Measurements from ENCODE around the gene OLFM2. TPM values are rescaled to one million over a fixed set of nuclear protein-coding genes. Genes with fewer than 3 reads are reported as not detected.
A peak's percentile ranks its signal among the peaks of the same experiment; 100 is the strongest.

The OLFM2 gene
- total and polyA plus RNA-seq, 2 of the 4 experiments (the other 2 are of a cell fraction) = 2.7 to 5.1 TPM

GRCh38 chr19:9834726-9835506, 101.4 kb downstream of the OLFM2 start, which contains the start of gene PIN1 (continued):
- TF ChIP-seq USF2 (IDR thresholded peaks at IDR 0.05; ENCODE audit: low read depth, low read length) (0 out of 2 replicates have a peak, but pooled peaks have one; percentile 9), RFX5 (IDR thresholded peaks at IDR 0.05; ENCODE audit: low read depth, low read length) (no peak; the same call in 1 of the 2 replicates), CHD1 (IDR thresholded peaks at IDR 0.05; ENCODE audit: low read depth, low read length) (no peak)

GRCh38 chr19:9834307-9834725, 102.0 kb downstream of the OLFM2 start:
- H2BK120ac ChIP-seq (ENCODE audit: low read depth, low read length) = no peak overlapping the region
- H3K4me2 ChIP-seq (ENCODE audit: low read depth, low read length) = peak overlapping the region; percentile 85; the same call in 1 of the 2 replicates
- H4K91ac ChIP-seq (ENCODE audit: insufficient read depth, low read depth, low read length) = no peak overlapping the region
- no peaks in the 10 kb centered on the region for H3K27me3 ChIP-seq (ENCODE audit: control insufficient read depth, insufficient read depth, low read length)
- ATAC-seq (ENCODE audit: low read depth) (no peak), DNase-seq (no peak)
- H3K56ac ChIP-seq (ENCODE audit: extremely low read depth, insufficient read depth, low read length) = no peak overlapping the region
- no peak overlapping the region for H3K9ac ChIP-seq (ENCODE audit: low read depth, low read length)
- BruUV-seq (replicated peaks) = no TSS peak
- no peak overlapping the region for H3K27ac ChIP-seq (ENCODE audit: insufficient read depth, low read length)
- no peak overlapping the region for H2AK5ac ChIP-seq (ENCODE audit: low read depth, low read length)
- no peak overlapping the region for H2BK15ac ChIP-seq (ENCODE audit: low read depth, low read length)
- WGBS, 2 experiments (ENCODE audit: extremely low coverage in 2 of 2, insufficient read length in 1 of 2) = 67% methylated on average over 1 of the region's 6 CpGs; no CpG with 5 or more reads in 1 of the 2 experiments
- H3K4me3 ChIP-seq (ENCODE audit: insufficient read depth, low read depth, low read length) = peak overlapping the region; percentile 88
- no peak overlapping the region for H3K18ac ChIP-seq (ENCODE audit: low read depth, low read length)
- H3K23ac ChIP-seq (ENCODE audit: low read depth, low read length) = no peak overlapping the region
- H4K20me1 ChIP-seq (ENCODE audit: insufficient read depth, low read length) = peaks cover 3% of the 10 kb centered on the region; the same call in 1 of the 2 replicates
- CTCF ChIA-PET = interaction anchor here (0.6 kb wide), 1 partner anchor 19 kb away, joined by 3 read pairs; no protein-coding TSS in a partner anchor
- H3K4me1 ChIP-seq (ENCODE audit: control insufficient read depth, insufficient read depth, low read length) = no peaks in the 10 kb centered on the region; the same call in 1 of the 2 replicates
- in situ Hi-C loops (cut with MboI; ENCODE audit: low sequenced_read_pairs) (no loop called here), dilution Hi-C loops (cut with HindIII; ENCODE audit: low sequenced_read_pairs, unreplicated experiment) (no loop called here), intact Hi-C loops (cut with micrococcal nuclease) (no loop called here)
- H3K9me3 ChIP-seq (ENCODE audit: control insufficient read depth, insufficient read depth, low read length) = no peaks in the 10 kb centered on the region
- peak overlapping the region; percentile 25 for H2AK9ac ChIP-seq (replicated peaks; ENCODE audit: low read depth, low read length, poor library complexity)
- H3K79me1 ChIP-seq (ENCODE audit: low read depth in 1 of 2, low read length in 2 of 2) = peaks cover 21 to 70% of the 10 kb centered on the region in 2 experiments
- H3K9me1 ChIP-seq (ENCODE audit: insufficient read depth, low read length) = peaks cover 10% of the 10 kb centered on the region; the same call in 1 of the 2 replicates
- POLR2A ChIA-PET (ENCODE audit: unreplicated experiment) = interaction anchor here (0.6 kb wide), 1 partner anchor 1567 kb away, joined by 3 read pairs; no protein-coding TSS in a partner anchor
- peak overlapping the region; percentile 92 for H2AFZ ChIP-seq (replicated peaks; ENCODE audit: low read length, poor library complexity)
- H2BK20ac ChIP-seq (ENCODE audit: low read depth, low read length) = no peak overlapping the region
- H3K14ac ChIP-seq (replicated peaks; ENCODE audit: low read depth, low read length) = no peak overlapping the region
- H3K4ac ChIP-seq (ENCODE audit: low read depth, low read length) = no peak overlapping the region
- H4K8ac ChIP-seq (ENCODE audit: low read depth in 2 of 2, low read length in 2 of 2) = peak overlapping the region in 1 of 2 experiments; percentile 77; a peak in 1 of 4 replicates
- H2BK5ac ChIP-seq (ENCODE audit: low read depth, low read length, poor library complexity, severe bottlenecking) = no peak overlapping the region
- H3K36me3 ChIP-seq (ENCODE audit: control insufficient read depth, insufficient read depth, low read length) = peaks cover 11% of the 10 kb centered on the region
- no peak overlapping the region for H4K5ac ChIP-seq (ENCODE audit: low read depth, low read length)
- TF ChIP-seq SMC3 (IDR thresholded peaks at IDR 0.05; ENCODE audit: low read depth, low read length) (no peak), NFE2L2 (IDR thresholded peaks at IDR 0.05; ENCODE audit: low read depth, low read length) (no peak), MXI1 (IDR thresholded peaks at IDR 0.05; ENCODE audit: borderline replicate concordance, low read depth, low read length) (no peak), BHLHE40 (IDR thresholded peaks at IDR 0.05; ENCODE audit: low read depth, low read length) (no peak), MAFK (IDR thresholded peaks at IDR 0.05; ENCODE audit: low read depth, low read length) (no peak), RFX5 (IDR thresholded peaks at IDR 0.05; ENCODE audit: low read depth, low read length) (no peak), CHD1 (IDR thresholded peaks at IDR 0.05; ENCODE audit: low read depth, low read length) (no peak), FOS (IDR thresholded peaks at IDR 0.05; ENCODE audit: low read depth, low read length) (no peak), CTCF (conservative IDR thresholded peaks at IDR 0.05; ENCODE audit: low read depth, low read length) (no peak), RCOR1 (IDR thresholded peaks at IDR 0.05; ENCODE audit: insufficient replicate concordance, low read length) (no peak), CEBPB (IDR thresholded peaks at IDR 0.05; ENCODE audit: low read depth, low read length) (no peak), RAD21 (IDR thresholded peaks at IDR 0.05; ENCODE audit: low read length) (no peak)
